Gastroesophageal sphincter (tissue), 3 donors: ENCODE data around the gene GNGT1.
"Not testable (repeated sequence)": the region's sequence is repeated elsewhere in the genome, so short reads cannot be mapped to it uniquely, and the experiment has no call there.

Experiments used
- EP300 ChIP-seq: sonication (generic); formaldehyde crosslinking; IDR thresholded peaks from one replicate; pipeline ENCODE4 v1.6.1; 2017; ENCODE audit warnings: antibody characterized with exemption, mild to moderate bottlenecking
- POLR2A ChIP-seq, 2 donors: fragments of 450-650 bp; IDR thresholded peaks; one replicate each; pipeline ENCODE4 v1.6.1; 2017; ENCODE audit warnings: antibody characterized with exemption in 2 of 2, mild to moderate bottlenecking in 2 of 2, moderate library complexity in 1 of 2
- POLR2AphosphoS5 ChIP-seq: sonication (generic); formaldehyde crosslinking; IDR thresholded peaks from one replicate; pipeline ENCODE4 v1.6.1; 2017; ENCODE audit warnings: antibody characterized with exemption
- TF ChIP-seq, protein P1 (sequence below), 4 experiments: fragments of 200-600 bp in 2 of 4; fragments of 450-650 bp in 2 of 4; sonication (generic) in 1 of 4; IDR thresholded peaks; one replicate each; pipeline ENCODE4 v1.5.1; 2017 to 2019; ENCODE audit warnings: antibody characterized with exemption in 4 of 4, mild to moderate bottlenecking in 2 of 4, moderate library complexity in 2 of 4

DNA sequence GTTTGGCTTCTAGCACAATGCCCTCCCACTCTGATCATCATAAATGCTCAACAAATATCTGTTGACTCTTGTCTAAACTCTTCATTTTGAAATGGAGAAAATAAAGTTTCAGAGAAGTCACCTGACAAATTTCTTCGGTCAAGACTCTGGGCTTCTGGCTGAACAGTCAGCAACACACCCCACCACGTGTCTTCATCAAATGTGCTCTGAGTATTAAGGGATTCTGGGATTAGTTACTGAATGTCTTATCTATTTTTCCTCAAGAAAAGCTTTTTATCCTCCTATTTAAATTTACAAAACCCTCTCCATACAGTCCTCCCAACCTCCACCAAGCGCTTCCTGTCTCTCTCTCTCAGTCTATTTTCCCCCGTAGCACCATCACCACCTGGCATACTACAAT, 9.9 kb downstream of the GNGT1 start:
- TF ChIP-seq POLR2A (IDR thresholded peaks at IDR 0.05); EP300; POLR2AphosphoS5: not testable (repeated sequence)
- TF ChIP-seq, protein P1, sequence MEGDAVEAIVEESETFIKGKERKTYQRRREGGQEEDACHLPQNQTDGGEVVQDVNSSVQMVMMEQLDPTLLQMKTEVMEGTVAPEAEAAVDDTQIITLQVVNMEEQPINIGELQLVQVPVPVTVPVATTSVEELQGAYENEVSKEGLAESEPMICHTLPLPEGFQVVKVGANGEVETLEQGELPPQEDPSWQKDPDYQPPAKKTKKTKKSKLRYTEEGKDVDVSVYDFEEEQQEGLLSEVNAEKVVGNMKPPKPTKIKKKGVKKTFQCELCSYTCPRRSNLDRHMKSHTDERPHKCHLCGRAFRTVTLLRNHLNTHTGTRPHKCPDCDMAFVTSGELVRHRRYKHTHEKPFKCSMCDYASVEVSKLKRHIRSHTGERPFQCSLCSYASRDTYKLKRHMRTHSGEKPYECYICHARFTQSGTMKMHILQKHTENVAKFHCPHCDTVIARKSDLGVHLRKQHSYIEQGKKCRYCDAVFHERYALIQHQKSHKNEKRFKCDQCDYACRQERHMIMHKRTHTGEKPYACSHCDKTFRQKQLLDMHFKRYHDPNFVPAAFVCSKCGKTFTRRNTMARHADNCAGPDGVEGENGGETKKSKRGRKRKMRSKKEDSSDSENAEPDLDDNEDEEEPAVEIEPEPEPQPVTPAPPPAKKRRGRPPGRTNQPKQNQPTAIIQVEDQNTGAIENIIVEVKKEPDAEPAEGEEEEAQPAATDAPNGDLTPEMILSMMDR (IDR thresholded peaks at IDR 0.05): not testable (repeated sequence)
